HS-5 (cell line): ENCODE measurements around the gene RTN4RL1.

ENCODE experiments used
- DNase-seq: peaks from one replicate; pipeline ENCODE4 v3.0.0-alpha.2; 2012; ENCODE audit warnings: low read depth

Gene RTN4RL1

GRCh38 chr17:2059547-2060384 is 34.6 kb upstream of the RTN4RL1 start:
- DNase-seq: no peak

- no peak for DNase-seq
These were observed 33.7 kb upstream of the RTN4RL1 start for GRCh38 chr17:2058586-2059546.

- no peak for DNase-seq
These were observed 32.8 kb upstream of the RTN4RL1 start for GRCh38 chr17:2057760-2058585.

GRCh38 chr17:2057175-2057759 is 32.1 kb upstream of the RTN4RL1 start:
- DNase-seq: no peak

GRCh38 chr17:2056206-2057174 is 31.4 kb upstream of the RTN4RL1 start:
- DNase-seq: no peak

- DNase-seq: no peak
These were observed 30.4 kb upstream of the RTN4RL1 start for GRCh38 chr17:2055292-2056205.

GRCh38 chr17:2054512-2055291 is 29.6 kb upstream of the RTN4RL1 start, which contains the start of gene HIC1:
TSS of gene HIC1 (plus strand) at chr17:2055103. CDS start at chr17:2056691, 1,588 bp downstream.
- no peak for DNase-seq

GRCh38 chr17:2054262-2054511 is 29.1 kb upstream of the RTN4RL1 start:
- no peak for DNase-seq

GRCh38 chr17:2053380-2054261 is 28.5 kb upstream of the RTN4RL1 start:
- no peak for DNase-seq

- DNase-seq: no peak
These were observed 26.9 kb upstream of the RTN4RL1 start for GRCh38 chr17:2051933-2052559.

- no peak for DNase-seq
These were observed 26.2 kb upstream of the RTN4RL1 start for GRCh38 chr17:2051061-2051932.

GRCh38 chr17:2050300-2051060 is 25.3 kb upstream of the RTN4RL1 start:
- no peak for DNase-seq

GRCh38 chr17:2049333-2050299 is 24.5 kb upstream of the RTN4RL1 start:
- DNase-seq: no peak

- no peak for DNase-seq
These were observed 23.7 kb upstream of the RTN4RL1 start for GRCh38 chr17:2048805-2049204.
